ENCODE results near the gene ACSS1.

DNA sequence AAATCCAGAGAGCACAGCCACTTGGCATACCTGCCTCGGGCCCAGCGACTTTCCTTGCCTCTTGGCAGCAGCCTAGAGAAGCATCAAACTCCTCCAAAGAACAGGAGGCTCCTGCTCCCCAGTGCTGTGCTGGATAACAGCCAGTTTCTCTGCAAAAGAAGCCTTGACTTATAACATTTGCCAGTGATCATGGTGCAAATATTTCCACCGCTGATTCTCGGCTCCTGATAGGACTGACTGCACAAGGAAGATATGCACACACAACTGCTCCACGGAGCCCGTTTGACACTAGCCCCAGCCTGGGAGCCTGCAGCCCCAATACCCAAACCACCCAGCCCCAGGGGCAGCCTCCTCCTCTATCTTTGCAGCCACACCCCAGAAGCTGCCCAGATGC is 17.5 kb downstream of the ACSS1 start:
- TF ChIP-seq, protein P1, sequence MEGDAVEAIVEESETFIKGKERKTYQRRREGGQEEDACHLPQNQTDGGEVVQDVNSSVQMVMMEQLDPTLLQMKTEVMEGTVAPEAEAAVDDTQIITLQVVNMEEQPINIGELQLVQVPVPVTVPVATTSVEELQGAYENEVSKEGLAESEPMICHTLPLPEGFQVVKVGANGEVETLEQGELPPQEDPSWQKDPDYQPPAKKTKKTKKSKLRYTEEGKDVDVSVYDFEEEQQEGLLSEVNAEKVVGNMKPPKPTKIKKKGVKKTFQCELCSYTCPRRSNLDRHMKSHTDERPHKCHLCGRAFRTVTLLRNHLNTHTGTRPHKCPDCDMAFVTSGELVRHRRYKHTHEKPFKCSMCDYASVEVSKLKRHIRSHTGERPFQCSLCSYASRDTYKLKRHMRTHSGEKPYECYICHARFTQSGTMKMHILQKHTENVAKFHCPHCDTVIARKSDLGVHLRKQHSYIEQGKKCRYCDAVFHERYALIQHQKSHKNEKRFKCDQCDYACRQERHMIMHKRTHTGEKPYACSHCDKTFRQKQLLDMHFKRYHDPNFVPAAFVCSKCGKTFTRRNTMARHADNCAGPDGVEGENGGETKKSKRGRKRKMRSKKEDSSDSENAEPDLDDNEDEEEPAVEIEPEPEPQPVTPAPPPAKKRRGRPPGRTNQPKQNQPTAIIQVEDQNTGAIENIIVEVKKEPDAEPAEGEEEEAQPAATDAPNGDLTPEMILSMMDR (conservative IDR thresholded peaks at IDR 0.05; ENCODE audit: low read depth in 2 of 2): no peak
- TF ChIP-seq EZH2phosphoT487 (IDR thresholded peaks at IDR 0.05; ENCODE audit: unreplicated experiment) (no peak), EZH2 (IDR thresholded peaks at IDR 0.05; ENCODE audit: low read depth, unreplicated experiment) (no peak), POLR2AphosphoS5 (IDR thresholded peaks at IDR 0.05; ENCODE audit: low read depth) (no peak), JUNB (IDR thresholded peaks at IDR 0.05; ENCODE audit: unreplicated experiment) (no peak), ZNF331 (CRISPR knock-in tag; IDR thresholded peaks at IDR 0.05; ENCODE audit: low read depth) (no peak)
